Endothelial cell of umbilical vein (primary cell): Measurements from ENCODE around the gene ABCB4.

Experiments
- EZH2 ChIP-seq: IDR thresholded peaks from 2 replicates; pipeline ENCODE4 v1.6.1; 2012; ENCODE audit warnings: borderline replicate concordance, low read depth, mild to moderate bottlenecking, moderate library complexity, low read length, inconsistent platforms; ENCODE audit not compliant: severe bottlenecking
- POLR2A ChIP-seq: IDR thresholded peaks from 2 replicates; pipeline ENCODE4 v1.6.1; 2012; ENCODE audit warnings: low read depth, mild to moderate bottlenecking, control low read depth, low read length
- POLR2AphosphoS5 ChIP-seq: IDR thresholded peaks from 2 replicates; pipeline ENCODE4 v1.6.1; 2012; ENCODE audit warnings: low read depth, mild to moderate bottlenecking, control low read depth, low read length, moderate library complexity; ENCODE audit not compliant: insufficient read depth
- TF ChIP-seq, protein P1 (sequence below), 2 donors: IDR thresholded peaks; 1 replicate in 1 of 2; 2 replicates in 1 of 2; pipeline ENCODE4 v1.5.1; 2011; ENCODE audit warnings: low read length in 2 of 2, mild to moderate bottlenecking in 2 of 2, moderate library complexity in 2 of 2, control low read depth in 1 of 2, inconsistent platforms in 1 of 2, low read depth in 1 of 2; ENCODE audit not compliant: insufficient read depth in 1 of 2; ENCODE audit errors: extremely low read depth in 1 of 2

DNA sequence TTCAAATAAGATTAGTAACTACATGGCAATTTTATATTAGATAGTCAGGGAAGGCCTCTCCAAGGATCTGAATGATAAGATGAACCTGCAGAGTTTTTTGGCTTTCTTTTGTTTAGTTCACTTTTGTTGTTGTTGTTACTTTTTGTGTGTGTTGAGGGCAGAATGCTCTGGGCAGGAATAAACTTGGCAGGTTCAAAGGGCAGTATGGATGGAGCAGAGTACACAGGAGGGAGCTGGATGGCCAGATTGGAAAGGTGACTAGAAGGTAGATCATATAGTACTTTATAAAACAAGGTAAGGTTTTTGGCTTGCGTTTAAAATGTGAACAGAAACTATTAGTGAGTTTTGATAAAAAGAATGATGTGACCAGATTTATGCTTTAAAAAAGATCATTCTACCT is 112.1 kb downstream of the ABCB4 start:
- TF ChIP-seq POLR2A (no peak), POLR2AphosphoS5 (no peak), EZH2 (no peak)
- TF ChIP-seq, protein P1, sequence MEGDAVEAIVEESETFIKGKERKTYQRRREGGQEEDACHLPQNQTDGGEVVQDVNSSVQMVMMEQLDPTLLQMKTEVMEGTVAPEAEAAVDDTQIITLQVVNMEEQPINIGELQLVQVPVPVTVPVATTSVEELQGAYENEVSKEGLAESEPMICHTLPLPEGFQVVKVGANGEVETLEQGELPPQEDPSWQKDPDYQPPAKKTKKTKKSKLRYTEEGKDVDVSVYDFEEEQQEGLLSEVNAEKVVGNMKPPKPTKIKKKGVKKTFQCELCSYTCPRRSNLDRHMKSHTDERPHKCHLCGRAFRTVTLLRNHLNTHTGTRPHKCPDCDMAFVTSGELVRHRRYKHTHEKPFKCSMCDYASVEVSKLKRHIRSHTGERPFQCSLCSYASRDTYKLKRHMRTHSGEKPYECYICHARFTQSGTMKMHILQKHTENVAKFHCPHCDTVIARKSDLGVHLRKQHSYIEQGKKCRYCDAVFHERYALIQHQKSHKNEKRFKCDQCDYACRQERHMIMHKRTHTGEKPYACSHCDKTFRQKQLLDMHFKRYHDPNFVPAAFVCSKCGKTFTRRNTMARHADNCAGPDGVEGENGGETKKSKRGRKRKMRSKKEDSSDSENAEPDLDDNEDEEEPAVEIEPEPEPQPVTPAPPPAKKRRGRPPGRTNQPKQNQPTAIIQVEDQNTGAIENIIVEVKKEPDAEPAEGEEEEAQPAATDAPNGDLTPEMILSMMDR (IDR thresholded peaks at IDR 0.05; ENCODE audit: extremely low read depth in 1 of 2, insufficient read depth in 1 of 2, low read depth in 1 of 2, low read length in 2 of 2) = no peak
